ENCODE results near the gene CPA5.

GRCh38 chr7:130356876-130357611 lies 12.4 kb downstream of the CPA5 start:
- TF ChIP-seq CTCF (IDR thresholded peaks at IDR 0.05; ENCODE audit: extremely low read depth in 1 of 2, insufficient read depth in 1 of 2, low read depth in 1 of 2, low read length in 2 of 2) (no peak), POLR2A (IDR thresholded peaks at IDR 0.05; ENCODE audit: low read depth, low read length) (no peak), MYC (IDR thresholded peaks at IDR 0.05; ENCODE audit: low read depth, low read length) (no peak), POLR2AphosphoS5 (IDR thresholded peaks at IDR 0.05; ENCODE audit: insufficient read depth, low read depth, low read length) (no peak)
